Hematopoietic multipotent progenitor cell treated with erythropoietin and hydrocortisone succinate and interleukin-3 and kit ligand, for 8 days (in vitro differentiated cells): Measurements from ENCODE around the gene FUT8.
"Not testable (repeated sequence)": the region's sequence is repeated elsewhere in the genome, so short reads cannot be mapped to it uniquely, and the experiment has no call there.

ENCODE experiments used
- DNase-seq: peaks from one replicate; pipeline ENCODE4 v3.0.0-alpha.2; 2015

FUT8 gene

DNA sequence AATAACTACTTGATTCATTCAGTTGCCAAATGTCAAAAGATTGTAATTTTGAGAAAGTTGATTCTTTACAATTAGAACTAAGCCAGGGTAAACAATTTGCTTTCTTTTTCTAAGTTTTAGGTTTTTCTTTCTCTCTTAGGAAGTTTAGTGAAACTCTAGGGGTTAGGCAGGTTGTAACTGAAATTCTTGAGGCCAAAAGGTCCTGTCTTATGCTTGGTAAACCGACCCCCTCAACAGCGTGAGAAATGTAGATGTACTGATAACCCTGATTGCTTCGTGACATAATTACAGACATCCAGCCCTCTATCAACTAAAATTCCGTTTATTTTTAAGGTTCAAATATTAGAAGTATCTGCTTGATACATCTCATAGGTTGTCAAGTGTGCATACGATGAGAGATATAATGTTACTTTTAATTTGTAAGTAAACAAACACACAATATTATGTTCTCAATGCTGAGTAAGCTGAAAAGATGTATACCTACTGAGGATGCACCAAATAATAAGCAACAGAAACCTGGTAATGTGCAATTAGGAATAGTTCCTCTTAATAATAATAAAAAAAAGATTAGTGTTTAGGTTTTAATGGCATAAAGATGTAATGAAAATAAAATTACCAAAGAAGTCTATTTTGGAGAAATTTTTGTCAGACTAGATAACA, 7.2 kb downstream of the FUT8 start:
- DNase-seq: peak; percentile 21

DNA sequence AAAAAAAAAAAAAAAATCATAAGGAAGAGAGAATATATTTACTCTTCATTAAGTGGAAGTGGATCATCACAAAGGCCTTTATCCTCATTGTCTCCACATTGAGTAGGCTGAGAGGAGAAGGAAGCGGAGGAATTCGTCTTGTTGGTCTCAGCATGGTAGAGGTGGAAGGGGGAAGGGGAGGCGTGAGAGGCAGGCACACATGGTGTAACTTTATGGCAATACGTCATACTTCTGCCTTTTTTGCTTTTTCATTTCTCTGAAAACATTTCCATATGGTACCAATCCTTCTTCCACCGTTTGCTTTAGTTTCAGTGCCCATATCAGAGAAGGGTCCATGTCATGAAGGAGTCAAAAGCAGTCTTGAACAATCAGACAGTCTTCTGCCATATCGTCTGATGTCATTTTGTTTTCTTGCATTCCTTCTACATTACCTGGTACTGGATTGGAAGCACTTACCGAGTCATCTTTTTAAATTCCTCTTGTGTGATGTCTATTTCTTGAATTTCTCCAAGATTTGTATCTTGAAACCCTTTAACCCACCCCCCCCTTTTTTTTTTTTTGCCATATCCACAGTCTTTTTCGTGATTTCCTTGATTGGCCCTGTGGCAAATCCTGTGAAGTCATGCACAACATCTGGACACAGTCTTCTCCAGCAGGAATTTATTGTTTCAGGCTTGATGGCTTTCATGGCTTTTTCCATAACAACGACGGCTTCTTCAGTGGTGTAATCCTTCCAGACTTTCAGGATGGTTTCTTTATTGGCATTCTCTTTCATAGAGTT, 8.9 kb downstream of the FUT8 start:
- peak; percentile 23 for DNase-seq

DNA sequence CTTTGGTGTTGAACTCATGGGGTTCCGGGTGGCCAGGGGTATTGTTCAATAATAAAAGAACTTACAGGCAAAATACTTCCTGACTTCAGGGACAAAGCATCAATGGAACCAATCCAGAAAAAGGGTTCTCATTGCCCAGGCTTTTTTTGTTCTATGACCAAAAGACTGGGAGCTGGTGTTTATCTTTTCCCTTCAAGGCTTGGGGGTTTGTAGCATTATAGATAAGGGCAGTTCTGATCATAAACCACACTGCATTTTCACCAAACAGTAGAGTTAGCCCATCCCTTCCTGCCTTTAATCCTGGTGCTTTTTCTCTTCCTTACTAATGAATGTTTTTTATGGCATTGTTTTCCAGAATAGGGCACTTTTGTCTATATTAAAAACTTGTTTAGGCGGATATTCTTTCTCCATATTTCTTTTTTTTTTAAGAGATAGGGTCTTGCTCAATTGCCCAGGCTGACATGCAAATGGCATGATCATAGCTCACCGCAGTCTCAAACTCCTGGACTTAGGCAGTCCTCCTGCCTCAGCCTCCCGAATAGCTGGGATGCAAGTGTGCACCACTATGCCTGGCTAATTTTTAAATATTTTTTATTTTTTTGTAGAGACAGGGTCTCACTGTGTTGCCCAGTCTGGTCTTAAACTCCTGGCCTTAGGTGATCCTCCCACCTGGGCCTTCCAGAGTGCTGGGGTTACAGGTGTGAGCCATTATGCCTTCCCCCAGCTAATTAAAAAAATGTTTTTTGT, 9.7 kb downstream of the FUT8 start:
- DNase-seq: peak; percentile 93

DNA sequence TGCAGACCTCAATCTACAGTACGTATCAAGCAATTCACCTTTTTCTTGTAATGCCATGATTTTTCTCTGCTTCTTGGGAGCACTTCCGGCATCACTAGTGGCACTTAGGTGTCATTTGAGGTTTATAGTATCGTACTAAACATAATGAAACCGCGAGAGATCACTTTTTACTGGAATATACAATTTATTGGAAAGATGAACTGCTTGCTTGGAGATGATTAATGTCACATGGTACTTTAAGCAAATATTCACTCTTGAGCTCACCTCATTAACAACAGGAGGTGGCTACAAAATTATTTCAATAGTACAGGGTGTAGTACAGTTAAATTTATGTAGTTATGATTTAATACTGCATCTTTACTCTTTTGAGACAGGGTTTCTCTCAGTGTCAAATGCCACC, 11.5 kb downstream of the FUT8 start:
- DNase-seq: no peak

DNA sequence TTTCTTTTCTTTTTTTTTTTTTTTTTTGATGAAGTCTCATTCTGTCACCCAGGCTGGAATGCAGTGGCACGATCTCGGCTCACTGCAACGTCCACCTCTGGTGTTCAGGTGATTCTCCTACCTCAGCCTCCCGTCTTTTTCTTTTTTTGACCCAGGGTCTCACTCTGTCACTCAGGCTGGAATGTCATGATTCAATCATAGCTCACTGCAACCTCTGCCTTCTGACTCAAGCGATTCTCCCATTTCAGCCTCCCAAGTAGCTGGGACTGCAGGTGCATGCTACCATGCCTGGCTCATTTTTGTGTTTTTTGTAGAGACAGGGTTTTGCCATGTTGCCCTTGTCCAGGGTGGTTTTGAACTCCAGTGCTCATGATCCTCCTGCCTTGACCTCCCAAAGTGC, 12.0 kb downstream of the FUT8 start:
- DNase-seq: no peak

DNA sequence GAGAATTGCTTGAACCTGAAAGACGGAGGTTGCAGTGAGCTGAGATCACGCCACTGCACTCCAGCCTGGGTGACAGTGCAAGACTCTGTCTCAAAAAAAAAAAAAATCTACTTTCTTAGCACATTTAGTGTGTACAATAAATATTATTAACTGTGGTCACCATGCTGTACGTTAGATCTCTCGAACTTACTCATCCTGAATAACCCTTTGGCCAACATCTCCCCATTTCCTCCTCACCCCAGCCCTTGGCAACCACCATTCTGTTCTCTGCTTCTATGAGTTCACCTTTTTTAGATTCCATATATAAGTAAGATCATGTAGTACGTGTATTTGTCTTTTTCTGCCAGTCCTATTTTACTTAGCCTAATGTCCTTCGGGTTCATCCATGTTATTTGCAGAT, 13.4 kb downstream of the FUT8 start:
- DNase-seq: no peak

DNA sequence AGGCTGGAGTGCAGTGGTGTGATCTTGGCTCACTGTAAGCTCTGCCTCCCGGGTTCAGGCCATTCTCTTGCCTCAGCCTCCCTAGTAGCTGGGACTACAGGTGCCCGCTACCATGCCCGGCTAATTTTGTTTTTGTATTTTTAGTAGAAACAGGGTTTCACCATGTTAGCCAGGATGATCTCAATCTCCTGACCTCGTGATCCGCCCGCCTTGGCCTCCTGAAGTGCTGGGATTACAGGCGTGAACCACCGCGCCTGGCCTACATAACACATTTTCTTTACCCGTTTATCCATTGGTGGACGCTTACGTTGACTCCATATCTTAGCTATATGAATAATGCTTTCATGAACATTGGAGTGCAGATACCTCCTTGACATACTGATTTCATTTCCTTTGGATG, 14.4 kb downstream of the FUT8 start:
- not testable (repeated sequence) for DNase-seq

DNA sequence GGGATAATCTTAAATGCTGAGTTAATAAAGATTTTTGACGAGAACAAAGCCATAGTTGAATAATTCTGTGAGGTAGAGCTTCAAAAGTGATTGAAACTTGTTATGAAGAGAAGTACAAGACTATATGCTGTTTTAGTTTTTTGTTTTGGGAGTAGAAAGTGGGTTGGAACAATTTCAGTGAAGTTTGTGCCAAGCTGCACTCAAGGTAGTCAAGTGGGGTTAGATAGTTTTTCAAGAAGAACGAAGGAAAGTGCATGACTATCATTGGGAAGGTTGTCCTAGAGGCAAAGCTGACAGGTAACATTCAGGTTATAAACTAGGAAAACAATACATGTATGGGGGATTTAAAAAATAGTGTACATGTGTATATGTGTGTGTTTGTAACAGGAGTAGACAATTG, 16.2 kb downstream of the FUT8 start:
- DNase-seq: no peak

DNA sequence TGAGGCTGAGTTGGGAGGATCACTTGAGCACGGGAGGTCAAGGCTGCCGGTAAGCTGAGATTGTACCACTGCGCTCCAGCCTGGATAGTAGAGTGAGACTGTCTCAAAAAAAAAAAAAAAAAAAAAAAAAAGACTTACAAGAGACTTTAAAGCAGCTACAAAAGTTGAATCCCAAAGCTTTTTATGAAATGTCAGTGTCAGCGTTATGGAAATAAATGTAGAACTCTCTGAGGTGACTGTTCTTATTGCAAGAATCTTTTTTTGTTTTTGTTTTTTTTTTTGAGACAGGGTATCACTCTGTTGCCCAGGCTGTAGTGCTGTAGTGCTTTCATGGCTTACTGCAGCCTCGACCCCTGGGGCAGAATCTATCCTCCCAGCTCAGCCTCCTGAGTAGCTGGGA, 17.2 kb downstream of the FUT8 start:
- no peak for DNase-seq

DNA sequence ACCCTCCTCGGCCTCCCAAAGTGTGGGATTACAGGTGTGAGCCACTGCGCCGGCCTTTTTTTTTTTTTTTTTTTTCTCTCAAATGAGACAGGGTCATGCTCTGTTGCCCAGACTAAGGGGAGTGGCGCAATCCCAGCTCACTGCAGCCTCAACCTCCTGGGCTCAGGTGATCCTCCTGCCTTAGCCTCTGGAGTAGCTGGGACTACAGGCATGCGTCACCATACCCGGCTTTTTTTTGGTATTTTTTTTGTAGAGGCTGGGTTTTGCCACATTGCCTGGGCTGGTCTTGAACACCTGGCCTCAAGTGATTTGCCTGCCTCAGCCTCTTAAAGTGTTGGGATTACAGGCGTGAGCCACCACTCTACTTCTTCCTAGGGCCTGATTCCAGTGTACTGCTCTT, 18.7 kb downstream of the FUT8 start:
- DNase-seq: no peak

DNA sequence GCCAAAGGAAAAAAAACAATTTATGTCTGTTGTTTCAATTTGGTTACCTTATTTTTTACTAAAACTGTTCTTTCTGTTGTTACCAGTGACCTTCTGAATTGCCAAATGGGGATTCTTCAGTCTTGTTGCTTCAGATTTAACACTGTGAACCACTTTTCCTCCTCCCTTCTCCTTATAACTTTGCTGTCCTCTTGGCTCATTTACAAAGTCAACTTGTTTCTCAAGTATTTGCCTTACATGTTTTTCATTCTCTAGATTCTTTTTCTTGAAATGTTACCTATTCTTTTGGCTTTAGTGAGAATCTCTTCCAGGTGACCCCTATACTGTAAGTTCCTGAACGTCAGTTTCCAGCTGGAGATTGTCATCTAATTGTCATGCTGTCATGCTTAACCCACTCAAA, 19.4 kb downstream of the FUT8 start:
- no peak for DNase-seq

DNA sequence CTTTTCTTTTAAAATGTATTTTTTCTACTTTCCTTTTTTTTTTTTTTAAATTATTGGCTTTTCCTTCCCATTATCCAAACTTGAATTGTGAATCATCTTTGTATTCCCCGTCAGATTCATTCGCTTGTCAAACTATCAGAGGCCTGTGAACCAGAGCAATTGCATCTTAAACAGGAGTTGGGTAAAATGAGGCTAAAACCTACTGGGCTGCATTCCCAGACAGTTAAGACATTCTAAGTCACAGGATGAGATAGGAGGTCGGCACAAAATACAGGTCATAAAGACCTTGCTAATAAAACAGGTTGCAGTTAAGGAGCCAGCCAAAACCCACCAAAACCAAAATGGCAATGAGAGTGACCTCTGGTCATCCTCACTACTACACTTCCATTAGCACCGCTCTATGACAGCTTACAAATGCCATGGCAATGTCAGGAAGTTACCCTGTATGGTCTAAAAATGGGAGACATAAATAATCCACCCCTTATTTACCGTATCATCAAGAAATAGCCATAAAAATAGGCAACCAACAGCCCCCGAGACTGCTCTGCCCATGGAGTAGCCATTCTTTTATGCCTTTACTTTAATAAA, 19.9 kb downstream of the FUT8 start:
- no peak for DNase-seq

DNA sequence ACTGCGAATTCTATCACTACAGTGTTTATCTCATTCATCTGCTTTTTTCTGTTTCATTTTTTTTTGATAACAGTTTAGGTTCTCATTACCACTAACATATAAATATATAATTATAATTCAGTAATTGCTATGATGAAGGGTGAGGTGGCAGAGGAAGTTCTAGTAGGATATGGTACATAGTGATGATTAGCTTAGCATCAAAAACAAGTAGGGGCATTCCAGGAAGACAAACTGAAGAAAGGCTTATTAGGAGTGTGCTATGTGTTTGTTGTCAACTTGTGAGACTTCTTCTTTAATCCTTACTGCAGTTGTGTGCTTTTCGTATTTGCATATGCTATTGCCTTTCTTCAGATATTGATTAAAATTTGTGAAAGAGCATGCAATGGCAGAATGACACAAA, 20.6 kb downstream of the FUT8 start:
- DNase-seq: peak; percentile 26

DNA sequence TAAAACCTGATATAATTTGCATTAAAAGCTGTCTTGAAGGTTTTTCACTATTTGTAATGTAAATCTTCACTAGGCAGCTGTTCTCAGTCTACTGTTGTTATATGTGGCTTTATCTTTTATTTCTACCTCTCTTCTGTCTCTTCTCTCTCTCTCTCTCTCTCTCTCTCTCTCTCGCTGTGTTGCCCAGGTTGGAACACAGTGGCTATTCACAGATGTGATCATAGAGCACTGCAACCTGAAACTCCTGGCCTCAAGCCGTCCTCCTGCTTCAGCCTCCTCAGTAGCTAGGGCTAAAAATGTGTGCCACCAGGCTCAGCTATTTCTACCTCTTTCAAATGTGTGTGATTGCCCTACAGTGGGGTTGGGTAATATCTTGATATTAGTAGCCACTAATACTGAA, 21.1 kb downstream of the FUT8 start:
- peak; percentile 48 for DNase-seq

DNA sequence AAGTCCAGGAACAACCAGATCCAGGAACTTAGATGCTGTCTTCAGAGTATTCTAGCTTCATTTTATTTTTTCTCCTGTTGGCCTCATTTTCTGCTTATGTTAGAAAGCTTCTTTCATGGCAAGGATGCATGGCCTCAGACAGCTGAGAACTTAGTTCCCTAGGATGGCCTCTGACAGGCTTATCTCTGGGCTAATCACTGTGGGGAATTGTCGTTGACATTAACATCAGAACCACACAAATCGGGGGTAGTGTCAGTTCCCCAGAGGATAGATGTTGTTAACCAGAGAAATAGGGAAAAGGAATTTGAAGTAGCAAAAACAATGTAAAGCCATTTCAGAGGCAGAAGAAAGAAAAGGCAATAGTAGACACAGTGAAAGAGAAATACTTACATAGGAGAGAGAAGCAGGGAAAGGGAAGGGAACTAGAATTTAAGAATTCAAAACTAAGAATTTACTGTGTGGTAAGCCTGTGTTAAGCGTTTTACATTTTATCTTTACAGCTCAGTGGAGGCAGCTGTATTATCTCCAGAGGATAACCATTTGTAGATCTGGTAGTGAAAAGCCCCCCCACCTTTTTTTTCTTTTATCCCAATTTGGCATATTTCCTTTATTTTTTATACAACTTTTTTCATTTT, 21.8 kb downstream of the FUT8 start:
- peak; percentile 72 for DNase-seq

DNA sequence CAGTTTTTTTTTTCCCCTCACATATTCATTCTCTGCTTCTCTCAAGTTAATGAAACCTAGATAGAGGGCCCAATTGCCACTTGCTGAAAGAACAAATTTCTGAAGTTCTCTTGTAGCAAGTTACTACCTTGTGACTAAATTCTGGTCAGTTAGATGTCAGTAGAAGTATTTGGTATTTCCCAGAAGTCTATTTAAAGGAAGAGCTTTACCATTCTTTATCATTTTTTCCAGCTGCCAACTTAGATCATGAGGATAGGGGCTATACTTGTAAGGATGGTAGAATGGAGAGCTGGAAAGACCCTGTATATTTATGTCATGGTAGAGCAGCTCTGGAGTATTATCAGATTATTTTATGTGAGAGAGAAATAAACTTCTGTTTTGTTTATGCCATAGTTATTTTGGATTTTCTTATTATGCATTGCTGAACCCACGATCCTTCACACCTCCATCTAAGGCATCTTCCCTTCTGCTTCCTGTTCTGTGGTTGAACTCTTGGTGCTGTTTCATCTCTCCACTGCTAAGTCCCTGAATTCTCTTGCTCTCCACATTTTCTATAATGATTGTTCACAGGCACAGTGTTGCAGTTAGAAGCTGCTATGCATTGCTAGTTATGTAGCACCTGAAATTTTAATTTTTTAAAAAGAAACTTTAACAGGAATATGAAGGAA, 25.9 kb downstream of the FUT8 start:
- DNase-seq: peak; percentile 93

DNA sequence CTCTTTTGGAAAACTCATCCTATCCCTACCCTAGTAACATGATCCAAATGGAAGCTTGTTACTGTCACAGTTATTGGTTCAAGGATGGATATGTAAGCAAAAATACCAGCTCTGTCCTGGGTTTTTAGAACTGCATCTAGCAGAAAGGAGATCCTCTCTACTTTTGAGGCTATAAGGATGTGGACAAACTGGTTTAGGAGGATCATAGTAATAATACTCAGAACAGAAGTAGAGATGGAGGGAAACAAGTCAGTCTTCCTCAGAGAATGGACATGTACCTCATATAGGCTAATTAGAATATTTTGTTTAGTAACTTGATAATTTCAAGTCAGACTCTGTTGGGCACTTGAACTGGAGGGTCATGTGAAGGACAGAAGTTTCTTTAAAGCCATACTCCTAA, 26.6 kb downstream of the FUT8 start:
- no peak for DNase-seq

DNA sequence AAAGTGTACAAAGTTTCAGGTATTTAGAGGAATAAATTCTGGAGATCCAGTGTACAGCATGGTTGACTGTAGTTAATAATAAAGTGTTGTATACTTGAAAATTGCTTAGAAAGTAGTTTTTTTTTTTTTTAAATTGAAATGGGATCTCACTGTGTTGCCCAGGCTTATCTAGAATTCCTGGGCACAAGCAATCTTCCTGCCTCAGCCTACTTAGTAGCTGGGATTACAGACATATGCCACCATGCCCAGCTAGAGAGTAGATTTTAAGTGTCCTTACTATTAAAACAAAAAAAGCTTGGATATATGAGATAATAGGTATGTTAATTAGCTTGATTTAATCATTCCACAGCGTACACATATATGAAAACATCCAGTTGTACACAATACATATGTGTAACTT, 27.7 kb downstream of the FUT8 start:
- no peak for DNase-seq

DNA sequence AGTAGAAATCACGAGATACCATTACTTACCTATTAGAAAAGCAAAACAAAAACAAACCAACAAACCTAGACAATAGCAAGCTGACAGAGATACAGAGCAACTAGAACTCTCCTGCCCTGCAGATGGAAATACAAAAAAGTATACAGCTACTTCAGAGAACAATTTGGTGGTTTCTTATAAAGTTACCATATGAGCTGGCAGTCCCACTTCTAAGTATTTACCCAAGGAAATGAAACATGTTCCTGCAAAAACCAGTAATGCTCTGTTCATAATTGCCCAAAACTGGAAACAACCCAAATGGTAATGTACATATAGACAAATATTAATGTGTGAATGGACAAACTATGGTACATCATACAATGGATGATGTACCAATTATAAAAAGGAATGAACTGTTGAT, 31.7 kb downstream of the FUT8 start:
- no peak for DNase-seq

DNA sequence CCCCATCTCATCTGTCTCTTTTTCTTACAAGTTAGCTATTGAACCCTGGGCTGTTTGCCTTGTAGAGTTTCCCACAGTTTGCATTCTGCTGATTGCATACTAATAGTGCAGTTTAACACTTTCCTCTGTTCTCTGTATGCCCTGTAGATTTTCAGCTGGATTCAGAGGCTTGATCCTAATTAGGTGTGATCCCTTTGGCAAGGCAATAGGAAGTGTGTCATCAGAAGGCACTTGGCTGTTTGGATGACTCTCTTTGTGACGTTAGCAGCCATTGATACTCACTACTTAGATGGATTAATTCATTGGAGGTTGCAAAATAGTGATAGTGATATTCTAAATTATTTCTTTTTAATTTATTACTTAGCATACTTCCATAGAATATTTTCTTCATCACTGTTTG, 33.6 kb downstream of the FUT8 start:
- DNase-seq: no peak

DNA sequence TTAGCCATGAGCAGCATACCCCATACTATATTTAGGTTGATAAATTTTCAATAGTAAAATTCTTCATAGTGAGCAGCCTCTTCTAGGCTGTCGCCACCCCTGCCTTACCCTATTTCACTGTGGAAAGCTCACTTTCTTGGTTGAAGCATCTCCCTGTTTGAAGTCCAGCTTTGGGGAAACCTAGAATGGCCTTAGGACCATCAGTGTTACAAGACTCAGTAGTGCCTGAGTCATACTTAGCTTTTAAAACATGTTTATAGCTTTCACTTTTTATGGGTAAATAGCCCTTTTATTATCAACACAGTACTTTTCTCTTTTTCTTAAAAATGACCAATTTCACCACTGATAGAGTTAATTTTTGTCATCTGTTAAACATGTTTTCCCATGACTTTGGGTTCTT, 37.1 kb downstream of the FUT8 start:
- no peak for DNase-seq

DNA sequence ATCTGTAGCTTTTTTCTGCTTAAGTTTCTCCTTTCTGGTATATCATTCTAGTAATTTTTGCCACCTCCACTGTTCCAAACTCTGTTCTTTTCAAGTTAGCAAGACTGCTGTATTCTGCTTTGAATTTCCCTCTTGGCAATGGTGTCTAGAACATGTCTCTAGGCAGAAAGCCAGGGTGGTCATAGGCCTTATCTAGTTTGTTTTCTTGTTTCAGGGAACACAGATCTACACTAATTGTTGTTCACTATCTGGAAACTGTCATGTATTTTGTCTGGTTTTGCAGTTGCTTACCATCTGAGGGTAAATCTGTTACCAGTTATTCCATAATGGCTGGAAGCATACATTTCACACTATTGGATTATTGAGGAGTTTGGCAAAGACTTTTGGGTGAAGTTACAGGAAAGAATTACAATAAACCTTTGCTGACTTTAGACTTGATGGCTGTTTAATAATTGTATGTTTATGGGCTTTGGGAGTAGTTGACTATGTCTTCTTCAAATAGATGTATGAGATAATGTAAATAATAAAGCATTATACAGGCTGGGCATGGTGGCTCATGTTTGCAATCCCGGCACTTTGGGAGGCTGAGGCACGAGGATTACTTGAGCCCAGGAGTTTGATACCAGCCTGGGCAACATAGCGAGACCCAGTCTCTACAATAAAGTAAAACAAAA, 41.4 kb downstream of the FUT8 start:
- DNase-seq: peak; percentile 84
